GM21515 (cell line): ENCODE results near the gene UNC5B.

Experiments used
- ATAC-seq: cut with Tn5 transposase; IDR thresholded peaks from one replicate; pipeline ENCODE4 v1.9.1; 2021; ENCODE audit not compliant: unreplicated experiment

UNC5B gene

GRCh38 chr10:71253981-71254818 lies 41.8 kb downstream of the UNC5B start:
- ATAC-seq = no peak

- no peak for ATAC-seq
These were observed 42.6 kb downstream of the UNC5B start for GRCh38 chr10:71254834-71255549.

- no peak for ATAC-seq
These were observed 43.1 kb downstream of the UNC5B start for GRCh38 chr10:71255550-71255807.

- no peak for ATAC-seq
These were observed 43.7 kb downstream of the UNC5B start for GRCh38 chr10:71255808-71256660.

GRCh38 chr10:71256661-71257318 lies 44.4 kb downstream of the UNC5B start:
- no peak for ATAC-seq

- ATAC-seq = no peak
These were observed 45.1 kb downstream of the UNC5B start for GRCh38 chr10:71257319-71257997.

- no peak for ATAC-seq
These were observed 45.7 kb downstream of the UNC5B start for GRCh38 chr10:71258046-71258445.

- ATAC-seq = no peak
These were observed 46.2 kb downstream of the UNC5B start for GRCh38 chr10:71258446-71259145.

GRCh38 chr10:71259282-71259681 lies 46.9 kb downstream of the UNC5B start:
- no peak for ATAC-seq

GRCh38 chr10:71259815-71260501 lies 47.6 kb downstream of the UNC5B start:
- no peak for ATAC-seq

GRCh38 chr10:71260622-71261325 lies 48.4 kb downstream of the UNC5B start:
- no peak for ATAC-seq

GRCh38 chr10:71262027-71262426 lies 49.7 kb downstream of the UNC5B start:
- ATAC-seq = no peak

GRCh38 chr10:71262817-71263216 lies 50.4 kb downstream of the UNC5B start:
- ATAC-seq = no peak

GRCh38 chr10:71263376-71263775 lies 51.0 kb downstream of the UNC5B start:
- ATAC-seq = no peak

- no peak for ATAC-seq
These were observed 52.2 kb downstream of the UNC5B start for GRCh38 chr10:71264345-71265200.

- no peak for ATAC-seq
These were observed 52.8 kb downstream of the UNC5B start for GRCh38 chr10:71265201-71265575.

GRCh38 chr10:71265618-71266146 lies 53.3 kb downstream of the UNC5B start:
- no peak for ATAC-seq
